HL-60 (cell line): ENCODE measurements around the gene PRODH.
"Not testable (repeated sequence)": the region's sequence is repeated elsewhere in the genome, so short reads cannot be mapped to it uniquely, and the experiment has no call there.

ENCODE experiments used
- GABPA ChIP-seq: IDR thresholded peaks from 2 replicates; pipeline ENCODE4 v1.6.1; 2012; ENCODE audit warnings: low read depth
- POLR2AphosphoS5 ChIP-seq: IDR thresholded peaks from 2 replicates; pipeline ENCODE4 v1.6.1; 2012; ENCODE audit warnings: low read depth
- REST ChIP-seq: IDR thresholded peaks from 2 replicates; pipeline ENCODE4 v1.6.1; 2012; ENCODE audit warnings: low read depth; ENCODE audit not compliant: insufficient replicate concordance
- SPI1 ChIP-seq: IDR thresholded peaks from 2 replicates; pipeline ENCODE4 v1.6.1; 2012; ENCODE audit warnings: low read depth, mild to moderate bottlenecking, borderline replicate concordance
- TF ChIP-seq, protein P1 (sequence below): IDR thresholded peaks from one replicate; pipeline ENCODE4 v1.5.1; 2011; ENCODE audit warnings: low read length, control low read depth, inconsistent platforms; ENCODE audit not compliant: insufficient read depth

GRCh38 chr22:18917818-18918217 lies 18.3 kb downstream of the PRODH start:
- TF ChIP-seq, protein P1, sequence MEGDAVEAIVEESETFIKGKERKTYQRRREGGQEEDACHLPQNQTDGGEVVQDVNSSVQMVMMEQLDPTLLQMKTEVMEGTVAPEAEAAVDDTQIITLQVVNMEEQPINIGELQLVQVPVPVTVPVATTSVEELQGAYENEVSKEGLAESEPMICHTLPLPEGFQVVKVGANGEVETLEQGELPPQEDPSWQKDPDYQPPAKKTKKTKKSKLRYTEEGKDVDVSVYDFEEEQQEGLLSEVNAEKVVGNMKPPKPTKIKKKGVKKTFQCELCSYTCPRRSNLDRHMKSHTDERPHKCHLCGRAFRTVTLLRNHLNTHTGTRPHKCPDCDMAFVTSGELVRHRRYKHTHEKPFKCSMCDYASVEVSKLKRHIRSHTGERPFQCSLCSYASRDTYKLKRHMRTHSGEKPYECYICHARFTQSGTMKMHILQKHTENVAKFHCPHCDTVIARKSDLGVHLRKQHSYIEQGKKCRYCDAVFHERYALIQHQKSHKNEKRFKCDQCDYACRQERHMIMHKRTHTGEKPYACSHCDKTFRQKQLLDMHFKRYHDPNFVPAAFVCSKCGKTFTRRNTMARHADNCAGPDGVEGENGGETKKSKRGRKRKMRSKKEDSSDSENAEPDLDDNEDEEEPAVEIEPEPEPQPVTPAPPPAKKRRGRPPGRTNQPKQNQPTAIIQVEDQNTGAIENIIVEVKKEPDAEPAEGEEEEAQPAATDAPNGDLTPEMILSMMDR = not testable (repeated sequence)
- TF ChIP-seq POLR2AphosphoS5, REST, SPI1, GABPA: not testable (repeated sequence)
